OCI-LY3 (cell line): Measurements from ENCODE around the gene CYP26C1.

Experiments used
- EZH2phosphoT487 ChIP-seq: fragments of 200-600 bp; shearing (Covaris generic); IDR thresholded peaks from 2 replicates; pipeline ENCODE4 v1.6.1; 2018; ENCODE audit warnings: antibody characterized with exemption, mixed run types, low read depth
- TF ChIP-seq, protein P1 (sequence below): fragments of 200-600, 300-600 bp; sonication (generic); IDR thresholded peaks from 2 replicates; pipeline ENCODE4 v1.5.1; 2014; ENCODE audit warnings: antibody characterized with exemption, low read length, low read depth

DNA sequence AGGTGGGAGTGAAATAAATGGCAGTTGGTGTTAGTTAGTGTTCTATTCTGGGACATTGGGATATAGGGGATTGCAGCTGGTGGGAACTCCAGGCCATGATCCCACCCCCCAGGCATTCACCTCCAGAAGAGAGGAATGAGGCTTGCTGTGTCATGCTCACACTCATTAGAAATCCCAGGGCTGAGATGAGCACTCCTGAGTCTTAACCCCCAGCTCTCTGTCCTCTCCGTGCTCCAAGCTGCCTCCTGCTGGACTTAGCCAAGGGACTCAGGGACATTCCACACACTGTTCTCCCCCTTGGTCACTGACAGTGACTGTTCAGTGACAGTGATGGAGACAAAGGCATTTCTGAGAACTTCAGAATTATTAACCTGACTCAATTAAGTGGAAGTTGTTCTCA is 34.6 kb downstream of the CYP26C1 start:
- TF ChIP-seq, protein P1, sequence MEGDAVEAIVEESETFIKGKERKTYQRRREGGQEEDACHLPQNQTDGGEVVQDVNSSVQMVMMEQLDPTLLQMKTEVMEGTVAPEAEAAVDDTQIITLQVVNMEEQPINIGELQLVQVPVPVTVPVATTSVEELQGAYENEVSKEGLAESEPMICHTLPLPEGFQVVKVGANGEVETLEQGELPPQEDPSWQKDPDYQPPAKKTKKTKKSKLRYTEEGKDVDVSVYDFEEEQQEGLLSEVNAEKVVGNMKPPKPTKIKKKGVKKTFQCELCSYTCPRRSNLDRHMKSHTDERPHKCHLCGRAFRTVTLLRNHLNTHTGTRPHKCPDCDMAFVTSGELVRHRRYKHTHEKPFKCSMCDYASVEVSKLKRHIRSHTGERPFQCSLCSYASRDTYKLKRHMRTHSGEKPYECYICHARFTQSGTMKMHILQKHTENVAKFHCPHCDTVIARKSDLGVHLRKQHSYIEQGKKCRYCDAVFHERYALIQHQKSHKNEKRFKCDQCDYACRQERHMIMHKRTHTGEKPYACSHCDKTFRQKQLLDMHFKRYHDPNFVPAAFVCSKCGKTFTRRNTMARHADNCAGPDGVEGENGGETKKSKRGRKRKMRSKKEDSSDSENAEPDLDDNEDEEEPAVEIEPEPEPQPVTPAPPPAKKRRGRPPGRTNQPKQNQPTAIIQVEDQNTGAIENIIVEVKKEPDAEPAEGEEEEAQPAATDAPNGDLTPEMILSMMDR: no peak
- no peak for TF ChIP-seq EZH2phosphoT487
